ENCODE measurements around the gene TNFSF9.
"Not testable (repeated sequence)": the region's sequence is repeated elsewhere in the genome, so short reads cannot be mapped to it uniquely, and the experiment has no call there.

TNFSF9 gene

DNA sequence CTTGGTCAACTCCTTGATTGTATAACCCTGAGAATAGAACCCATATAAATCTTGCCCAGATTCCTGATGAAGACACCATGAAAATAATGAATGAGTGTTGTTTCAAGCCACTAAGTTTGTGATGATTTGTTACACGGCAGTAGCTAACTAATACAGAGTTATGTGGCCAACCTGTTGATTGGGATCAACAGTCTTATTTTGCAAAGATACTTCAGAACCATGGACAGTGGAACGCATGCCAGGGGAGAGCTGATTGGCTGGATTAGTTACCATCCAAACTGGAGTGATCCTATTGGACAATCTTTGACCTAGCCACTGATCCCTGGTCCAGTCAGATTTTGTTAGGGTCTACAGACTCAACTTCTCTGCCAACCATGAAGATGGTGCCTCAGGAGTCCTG lies 33.6 kb downstream of the TNFSF9 start:
- H3K4me3 ChIP-seq (ENCODE audit: low read length) = no peak overlapping the region
- DNase-seq (ENCODE audit: low read depth, low spot score) = peak; percentile 68

DNA sequence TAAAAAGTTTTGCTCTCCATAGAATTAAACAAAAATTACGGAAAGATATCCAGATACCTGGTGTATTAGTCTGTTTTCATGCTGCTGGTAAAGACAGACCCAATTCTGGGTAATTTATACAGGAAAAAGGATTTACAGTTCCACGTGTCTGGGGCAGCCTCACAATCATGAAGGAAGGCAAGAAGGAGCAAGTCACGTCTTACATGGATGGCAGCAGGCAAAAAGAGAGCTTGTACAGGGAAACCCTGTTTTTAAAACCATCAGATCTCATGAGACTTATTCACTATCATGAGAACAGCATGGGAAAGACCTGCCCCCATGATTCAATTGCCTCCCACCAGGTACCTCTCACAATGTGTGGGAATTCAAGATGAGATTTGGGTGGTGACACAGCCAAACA lies 35.9 kb downstream of the TNFSF9 start:
- H3K4me3 ChIP-seq (ENCODE audit: low read length); DNase-seq (ENCODE audit: low read depth, low spot score): not testable (repeated sequence)

- no peak for DNase-seq (ENCODE audit: low read depth, low spot score)
- no peak overlapping the region for H3K4me3 ChIP-seq (ENCODE audit: low read length)
Observed at GRCh38 chr19:6568010-6568526, 37.2 kb downstream of the TNFSF9 start.

GRCh38 chr19:6568816-6569215 lies 38.0 kb downstream of the TNFSF9 start:
- DNase-seq (ENCODE audit: low read depth, low spot score) = no peak
- no peak overlapping the region for H3K4me3 ChIP-seq (ENCODE audit: low read length)

GRCh38 chr19:6570764-6571163 lies 39.9 kb downstream of the TNFSF9 start:
- no peak for DNase-seq (ENCODE audit: low read depth, low spot score)
- no peak overlapping the region for H3K4me3 ChIP-seq (ENCODE audit: low read length)

- no peak for DNase-seq (ENCODE audit: low read depth, low spot score)
Observed at GRCh38 chr19:6571167-6571566, 40.3 kb downstream of the TNFSF9 start.

DNA sequence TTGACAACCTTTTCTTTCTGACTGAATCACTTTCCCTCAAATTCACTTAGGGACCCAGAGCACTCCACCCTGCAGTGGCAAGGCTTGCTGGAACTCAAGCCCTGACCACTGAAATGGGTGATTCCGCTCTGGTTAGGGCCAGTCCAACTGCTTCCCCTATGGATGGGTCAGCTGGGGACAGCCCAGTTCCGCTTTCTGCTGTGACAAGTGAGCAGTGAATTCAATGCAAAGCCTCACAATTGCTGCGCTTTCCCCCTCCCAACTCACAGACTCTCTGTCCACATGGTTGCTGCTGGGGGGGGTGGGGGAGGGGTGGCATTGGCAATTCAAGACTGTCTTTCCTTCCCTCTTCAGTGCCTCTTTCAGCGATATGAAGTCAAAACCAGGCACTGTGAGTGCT lies 41.4 kb downstream of the TNFSF9 start:
- no peak for DNase-seq (ENCODE audit: low read depth, low spot score)
- no peak overlapping the region for H3K4me3 ChIP-seq (ENCODE audit: low read length)

More at GRCh38 chr19:6571167-6571566, 40.3 kb downstream of the TNFSF9 start:
- H3K4me3 ChIP-seq (ENCODE audit: low read length) = no peak overlapping the region

DNA sequence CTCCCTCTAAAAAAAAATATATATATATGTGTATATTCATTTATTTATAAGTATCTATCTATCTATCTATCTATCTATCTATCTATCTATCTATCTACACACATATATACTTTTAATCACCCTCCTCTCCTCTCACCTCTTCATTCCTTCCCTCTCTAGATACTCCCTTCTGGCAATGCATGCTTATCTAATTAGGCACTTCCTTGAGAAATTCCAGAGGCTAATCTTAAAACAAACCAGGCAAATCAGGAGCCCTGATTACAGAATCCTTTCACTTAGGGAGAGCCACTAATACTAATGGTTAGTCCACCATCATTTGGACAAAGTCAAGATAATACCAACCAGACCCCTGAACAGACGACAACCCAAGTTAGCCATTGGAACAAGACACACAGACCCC lies 42.5 kb downstream of the TNFSF9 start:
- DNase-seq (ENCODE audit: low read depth, low spot score) = no peak
- no peak overlapping the region for H3K4me3 ChIP-seq (ENCODE audit: low read length)

DNA sequence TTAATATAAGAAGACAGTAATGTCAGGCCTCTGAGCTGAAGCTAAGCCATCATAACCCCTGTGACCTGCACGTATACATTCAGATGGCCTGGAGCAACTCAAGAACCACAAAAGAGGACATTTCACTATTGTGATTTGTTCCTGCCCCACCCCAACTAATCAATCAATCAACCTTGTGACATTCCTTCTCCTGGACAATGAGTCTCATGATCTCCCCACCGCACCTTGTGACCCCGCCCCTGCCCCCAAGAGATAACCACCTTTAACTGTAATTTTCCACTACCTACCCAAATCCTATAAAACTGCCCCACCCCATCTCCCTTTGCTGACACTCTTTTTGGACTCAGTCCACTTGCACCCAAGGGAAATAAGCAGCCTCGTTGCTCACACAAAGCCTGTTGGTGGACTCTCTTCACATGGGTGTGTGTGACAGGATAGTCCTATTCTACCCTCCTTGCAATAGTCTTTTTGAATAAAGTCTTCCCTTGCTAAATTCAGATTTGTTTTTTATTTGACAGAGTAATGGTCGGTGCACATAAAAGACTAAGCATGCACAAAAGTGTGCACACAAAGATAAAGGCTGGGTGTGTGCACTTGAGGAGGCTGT lies 46.1 kb downstream of the TNFSF9 start:
- H3K4me3 ChIP-seq (ENCODE audit: low read length) = no peak overlapping the region

GRCh38 chr19:6577476-6578125 lies 46.8 kb downstream of the TNFSF9 start:
- peak; percentile 68 for DNase-seq (ENCODE audit: low read depth, low spot score)

More for the DNA sequence above, 46.1 kb downstream of the TNFSF9 start:
- no peak for DNase-seq (ENCODE audit: low read depth, low spot score)

GRCh38 chr19:6579450-6580178 lies 48.8 kb downstream of the TNFSF9 start:
- H3K4me3 ChIP-seq (ENCODE audit: low read length) = no peak overlapping the region
- no peak for DNase-seq (ENCODE audit: low read depth, low spot score)

More at GRCh38 chr19:6577476-6578125, 46.8 kb downstream of the TNFSF9 start:
- H3K4me3 ChIP-seq (ENCODE audit: low read length) = no peak overlapping the region

DNA sequence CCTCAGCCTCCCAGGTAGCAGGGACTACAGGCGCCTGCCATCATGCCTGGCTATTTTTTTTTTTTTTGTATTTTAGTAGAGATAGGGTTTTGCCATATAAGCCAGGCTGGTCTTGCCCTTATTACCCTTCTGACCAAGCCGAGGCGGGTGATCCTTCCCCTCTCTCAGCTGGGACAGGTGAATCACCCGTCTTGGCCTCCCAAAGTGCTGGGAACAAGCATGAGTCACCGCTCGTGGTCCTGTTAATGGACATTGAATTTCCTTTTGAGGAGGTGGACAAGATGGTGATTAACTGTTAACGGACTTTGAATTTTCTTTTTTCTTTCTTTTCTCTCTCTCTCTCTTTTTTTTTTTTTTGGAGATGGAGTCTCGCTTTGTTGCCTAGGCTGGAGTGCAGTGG lies 49.5 kb downstream of the TNFSF9 start:
- no peak for DNase-seq (ENCODE audit: low read depth, low spot score)

DNA sequence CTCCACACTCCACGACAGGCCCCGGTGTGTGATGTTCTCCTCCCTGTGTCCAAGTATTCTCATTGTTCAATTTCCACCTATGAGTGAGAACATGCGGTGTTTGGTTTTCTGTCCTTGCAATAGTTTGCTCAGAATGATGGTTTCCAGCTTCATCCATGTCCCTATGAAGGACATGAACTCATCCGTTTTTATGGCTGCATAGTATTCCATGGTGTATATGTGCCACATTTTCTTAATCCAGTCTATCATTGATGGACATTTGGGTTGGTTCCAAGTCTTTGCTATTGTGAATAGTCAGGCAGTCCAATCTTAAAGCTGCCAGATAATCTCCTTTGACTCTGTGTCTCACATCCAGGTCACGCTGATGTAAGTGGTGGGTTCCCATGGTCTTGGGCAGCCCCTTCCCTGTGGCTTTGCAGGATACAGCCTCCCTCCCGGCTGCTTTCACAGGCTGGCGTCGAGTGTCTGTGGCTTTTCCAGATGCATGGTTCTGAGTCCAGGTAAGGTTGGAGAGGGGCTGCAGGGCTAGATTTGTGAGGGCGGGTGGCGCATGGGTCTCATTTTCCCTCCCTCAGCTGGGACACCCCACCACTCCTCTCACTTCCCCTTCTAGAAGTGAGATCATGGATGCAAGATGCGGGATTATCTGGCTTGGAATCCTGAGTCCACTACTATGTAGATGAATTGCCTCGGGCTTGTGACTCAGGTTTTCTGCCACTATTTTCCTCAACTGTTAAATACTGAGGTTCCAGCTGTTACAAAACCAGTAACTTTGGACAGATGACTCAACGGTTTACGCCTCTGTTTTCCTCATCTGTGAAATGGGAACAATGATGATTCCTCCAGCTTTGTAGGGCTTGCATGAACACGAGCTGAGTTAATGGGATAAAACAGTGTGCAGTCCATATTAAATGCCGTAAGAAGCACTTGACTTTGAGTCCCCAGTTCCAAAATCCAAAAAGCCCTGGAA lies 52.0 kb downstream of the TNFSF9 start:
- DNase-seq (ENCODE audit: low read depth, low spot score); H3K4me3 ChIP-seq (ENCODE audit: low read length): not testable (repeated sequence)

More for the DNA sequence above, 49.5 kb downstream of the TNFSF9 start:
- H3K4me3 ChIP-seq (ENCODE audit: low read length) = no peak overlapping the region
